Measurements from ENCODE around the gene CUX1.
"Not testable (repeated sequence)": the region's sequence is repeated elsewhere in the genome, so short reads cannot be mapped to it uniquely, and the experiment has no call there.

CUX1 gene

DNA sequence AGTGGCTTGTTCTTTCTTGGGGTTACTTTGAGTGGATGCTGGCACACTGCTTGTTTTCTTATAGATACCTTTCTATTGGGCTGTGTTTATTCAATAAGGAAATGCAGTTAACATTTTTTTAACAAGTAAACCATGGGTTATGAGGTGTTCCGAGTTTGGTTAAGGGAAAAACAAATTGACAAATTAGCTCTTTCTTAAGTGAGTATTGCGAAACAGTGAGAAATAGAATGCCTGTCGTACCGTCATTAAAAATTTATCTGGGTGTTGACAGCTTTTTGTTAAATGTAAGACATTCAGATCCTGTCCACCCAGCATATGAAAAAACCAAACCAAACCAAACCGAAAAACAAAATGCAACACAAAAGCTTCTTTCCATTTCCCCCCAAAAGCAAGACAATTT lies 6.2 kb downstream of the CUX1 start:
- DNase-seq (ENCODE audit: low read depth) = no peak

DNA sequence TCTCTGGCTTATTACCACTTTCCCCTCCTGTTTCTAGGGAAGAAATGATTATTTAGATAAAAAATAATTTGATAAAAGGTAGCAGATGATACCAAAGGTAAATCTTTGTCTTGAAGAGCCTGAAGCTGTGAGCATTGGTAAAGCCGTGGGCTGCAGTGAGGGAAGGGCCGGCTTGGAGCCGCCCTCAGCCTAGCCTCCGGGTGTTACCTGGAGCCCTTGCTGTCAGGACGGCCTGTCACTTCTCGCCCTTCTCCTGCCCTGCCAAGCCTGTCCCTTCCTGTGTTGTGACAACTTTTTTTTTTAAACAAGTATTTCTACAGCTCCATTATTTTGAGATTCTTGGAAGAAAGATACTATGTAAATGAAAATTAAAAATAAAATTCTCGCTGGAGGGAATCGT lies 7.0 kb downstream of the CUX1 start:
- no peak for DNase-seq (ENCODE audit: low read depth)

DNA sequence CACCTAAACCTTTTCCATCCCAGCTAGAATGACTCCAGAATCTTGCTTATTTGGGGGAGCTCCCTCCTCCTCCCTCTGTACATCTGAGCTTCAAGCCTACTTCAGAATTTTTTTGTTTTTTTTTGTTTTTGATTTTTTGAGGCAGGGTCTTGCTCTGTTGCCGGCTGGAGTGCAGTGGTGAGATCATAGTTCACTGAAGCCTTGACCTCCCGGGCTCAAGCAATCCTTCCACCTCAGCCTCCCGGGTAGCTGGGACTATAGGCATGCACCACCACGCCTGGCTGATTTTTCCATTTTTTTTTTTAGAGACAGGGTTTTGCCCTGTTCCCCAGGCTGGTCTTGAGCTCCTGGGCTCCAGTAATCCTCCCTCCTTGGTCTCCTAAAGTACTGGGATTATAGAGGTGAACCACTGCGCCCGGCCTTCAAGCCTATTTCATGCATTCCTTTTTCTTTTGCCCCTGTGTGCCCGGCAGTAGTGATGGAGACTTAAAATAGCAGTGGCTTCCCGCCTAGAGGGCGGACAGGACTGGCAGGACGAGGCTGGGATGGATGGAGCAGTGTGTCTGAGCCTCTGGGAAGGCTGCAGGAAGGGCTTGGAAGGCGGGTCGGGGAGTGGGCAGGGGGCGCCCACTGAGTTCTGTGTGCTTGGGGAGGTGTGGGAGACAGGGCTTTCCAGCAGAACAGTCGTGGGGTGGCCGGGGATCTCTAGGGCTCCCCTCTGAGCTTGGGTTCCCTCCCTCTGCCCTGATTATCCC lies 8.8 kb downstream of the CUX1 start:
- DNase-seq (ENCODE audit: low read depth) = no peak

DNA sequence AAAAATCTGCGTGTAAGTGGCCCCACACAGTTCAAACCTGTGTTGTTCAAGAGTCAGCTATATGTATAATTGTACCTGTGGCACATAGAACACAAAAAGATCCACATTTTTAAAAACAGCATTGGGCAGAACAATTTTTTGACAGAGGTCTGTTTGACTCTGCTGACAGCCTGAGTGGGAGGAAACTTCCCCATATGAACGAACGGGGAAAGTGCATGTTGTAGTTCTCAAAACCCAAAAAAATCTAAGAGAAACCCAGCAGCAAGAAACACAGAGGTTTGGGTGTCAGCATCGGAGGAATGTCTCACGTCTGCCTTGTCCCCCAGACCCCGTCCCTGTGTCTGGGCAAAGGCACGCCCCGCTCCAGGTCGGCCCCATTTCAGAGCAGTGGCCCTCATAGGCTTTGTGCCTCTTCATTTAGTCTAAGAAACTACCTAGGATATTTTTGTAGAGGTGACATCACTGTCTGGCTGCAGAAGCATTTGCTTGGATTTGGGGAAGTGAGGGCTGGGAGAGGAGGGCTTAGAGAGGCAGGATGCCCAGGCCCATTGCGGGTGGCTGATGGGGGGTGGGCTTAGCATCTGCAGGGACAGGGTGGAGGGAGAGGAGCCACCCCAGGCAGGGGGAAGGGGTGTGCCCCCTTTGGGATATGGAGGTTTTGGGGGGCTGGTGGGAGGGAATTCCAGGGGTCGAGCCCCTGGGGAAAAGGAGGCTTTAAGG lies 11.0 kb downstream of the CUX1 start:
- DNase-seq (ENCODE audit: low read depth) = no peak

DNA sequence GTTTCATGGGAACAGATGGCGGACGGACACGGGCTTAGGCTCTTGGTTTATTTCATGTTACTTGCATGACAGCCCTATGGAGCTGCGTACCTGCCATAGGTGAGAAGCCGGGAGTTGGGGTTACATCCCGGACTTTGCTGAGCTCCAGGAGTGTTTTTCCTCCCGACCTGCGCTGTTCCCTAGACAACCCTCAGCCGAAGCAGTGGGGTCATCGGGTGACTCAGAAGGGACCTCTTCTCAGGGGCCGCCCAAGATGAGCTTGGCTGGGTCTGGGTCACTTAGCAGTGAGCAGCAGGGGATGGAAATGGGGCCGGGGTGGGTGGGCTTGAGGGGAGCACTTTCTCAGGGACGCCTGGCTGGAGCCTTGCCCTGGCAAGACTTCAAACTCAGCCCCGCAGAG lies 11.9 kb downstream of the CUX1 start:
- no peak for DNase-seq (ENCODE audit: low read depth)

DNA sequence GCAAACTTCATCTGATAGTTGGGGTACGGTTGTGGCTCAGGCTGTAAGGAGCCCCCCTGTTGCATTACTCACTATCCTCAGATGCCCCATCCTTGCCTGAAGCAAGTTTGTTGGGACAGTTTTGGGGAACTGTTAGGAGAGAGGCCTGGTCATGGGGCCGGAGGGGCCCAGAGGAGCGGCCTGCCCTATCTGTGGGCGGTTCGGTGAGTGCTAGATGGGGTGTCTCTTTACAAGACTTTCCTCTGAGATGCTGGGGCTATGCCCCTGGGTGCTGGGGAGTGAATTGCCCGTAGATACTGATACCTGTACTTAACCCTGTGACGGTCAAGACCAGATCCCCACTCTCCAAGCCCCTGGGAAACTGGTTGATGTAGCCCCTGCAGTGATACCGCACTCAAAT lies 12.4 kb downstream of the CUX1 start:
- DNase-seq (ENCODE audit: low read depth) = no peak

DNA sequence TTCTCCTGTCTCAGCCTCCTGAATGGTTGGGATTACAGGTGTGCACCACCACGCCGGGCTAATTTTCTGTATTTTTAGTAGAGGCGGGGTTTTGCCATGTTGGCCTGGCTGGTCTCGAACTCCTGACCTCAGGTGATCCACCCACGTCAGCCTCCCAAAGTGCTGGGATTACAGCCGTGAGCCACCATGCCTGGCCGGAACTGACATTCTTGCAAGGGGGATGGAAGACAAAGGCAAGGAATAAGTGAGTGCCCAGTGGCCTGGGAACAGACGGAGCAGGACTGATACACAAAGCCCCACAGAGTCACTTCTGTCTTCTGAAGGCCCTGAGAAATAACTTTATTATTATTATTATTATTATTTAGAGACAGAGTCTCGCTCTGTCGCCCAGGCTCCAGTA lies 14.0 kb downstream of the CUX1 start:
- DNase-seq (ENCODE audit: low read depth) = not testable (repeated sequence)

DNA sequence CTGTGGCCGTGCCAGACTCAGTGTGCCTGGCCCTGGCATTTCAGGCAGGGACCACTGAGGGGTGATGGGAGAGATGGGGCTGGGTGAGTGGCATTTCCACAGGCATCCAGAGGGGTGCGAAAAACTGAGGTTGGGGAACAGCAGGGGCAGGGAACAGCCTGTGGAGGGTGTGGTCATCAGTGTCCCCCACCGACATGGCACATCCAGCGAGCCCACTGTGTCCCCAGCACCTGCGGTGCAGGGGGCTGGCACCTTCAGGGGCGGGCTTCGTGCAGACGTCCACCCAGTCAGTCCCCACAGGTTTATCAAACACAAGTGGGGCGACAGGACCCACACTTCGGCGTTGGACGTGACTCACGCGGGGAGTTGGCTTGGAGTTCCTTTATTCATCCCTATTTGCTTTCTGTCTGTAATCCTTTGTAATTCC lies 14.8 kb downstream of the CUX1 start:
- DNase-seq (ENCODE audit: low read depth) = no peak

DNA sequence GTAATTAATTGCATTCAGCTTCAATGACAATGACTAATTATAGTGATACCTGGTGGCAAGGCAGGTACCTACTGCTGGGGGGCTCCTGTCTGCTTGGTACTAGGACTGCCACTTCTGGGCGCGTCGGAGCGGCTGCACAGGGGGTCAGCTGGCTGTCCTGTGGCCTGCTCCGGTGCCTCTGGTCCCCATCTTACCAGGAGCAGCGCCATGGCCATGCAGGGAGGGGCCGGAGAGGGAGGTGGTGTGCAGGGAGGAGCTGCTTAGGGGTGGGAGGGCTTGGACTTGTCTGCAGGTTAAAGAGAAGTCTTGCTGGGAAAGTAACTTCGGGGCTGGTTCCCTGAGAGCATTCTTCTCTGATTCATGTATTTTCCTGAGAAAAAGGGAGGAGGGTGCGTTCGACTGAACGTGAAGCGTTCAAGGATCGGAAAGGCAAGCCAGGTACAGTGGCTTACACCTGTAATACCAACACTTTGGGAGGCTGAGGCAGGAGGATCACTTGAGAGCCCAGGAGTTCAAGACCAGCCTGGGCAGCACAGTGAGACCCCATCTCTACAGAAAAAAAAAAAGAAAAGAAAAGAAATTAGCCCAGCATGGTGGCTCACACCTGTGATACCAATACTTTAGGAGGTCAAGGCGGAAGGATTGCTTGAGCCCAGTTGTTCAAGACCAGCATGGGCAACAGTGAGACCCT lies 15.4 kb downstream of the CUX1 start:
- no peak for DNase-seq (ENCODE audit: low read depth)

DNA sequence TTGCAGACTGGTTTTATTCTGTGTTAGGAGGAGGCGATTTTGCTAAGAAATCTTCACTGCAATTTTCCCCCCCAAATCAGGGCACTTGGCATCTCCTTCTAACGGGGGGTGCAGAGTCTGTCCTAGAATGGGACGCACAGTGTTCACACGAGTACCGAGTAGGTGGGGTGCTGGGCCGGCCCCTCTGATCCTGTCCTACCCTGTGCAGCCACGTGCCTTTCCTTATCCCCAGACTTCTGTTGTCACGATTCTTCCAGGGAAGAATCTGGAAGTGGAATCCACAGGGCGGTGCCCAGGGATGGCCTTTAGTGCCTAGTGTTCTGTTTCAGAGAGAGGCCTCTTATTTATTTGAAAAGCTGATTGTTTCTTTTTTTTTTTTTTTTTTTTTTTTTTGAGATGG lies 16.4 kb downstream of the CUX1 start:
- no peak for DNase-seq (ENCODE audit: low read depth)

DNA sequence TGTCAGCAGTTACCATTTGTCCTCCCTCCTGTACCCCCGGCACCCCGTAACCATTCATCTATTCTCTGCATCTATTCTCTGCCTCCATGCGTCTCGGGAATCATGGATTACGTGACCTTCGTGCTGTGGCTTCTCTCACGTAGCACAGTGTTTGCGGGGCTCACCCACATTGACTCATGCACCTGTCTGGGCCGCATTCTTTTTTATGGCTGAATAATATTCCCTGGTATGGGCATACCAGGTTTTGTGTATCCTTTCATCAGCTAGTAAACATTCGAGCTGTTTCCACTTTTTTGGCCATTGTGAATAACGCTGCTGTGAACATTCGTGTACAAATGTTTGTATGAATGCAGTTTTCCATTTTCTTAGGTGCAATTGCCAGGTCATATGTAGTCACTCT lies 17.7 kb downstream of the CUX1 start:
- DNase-seq (ENCODE audit: low read depth) = no peak

DNA sequence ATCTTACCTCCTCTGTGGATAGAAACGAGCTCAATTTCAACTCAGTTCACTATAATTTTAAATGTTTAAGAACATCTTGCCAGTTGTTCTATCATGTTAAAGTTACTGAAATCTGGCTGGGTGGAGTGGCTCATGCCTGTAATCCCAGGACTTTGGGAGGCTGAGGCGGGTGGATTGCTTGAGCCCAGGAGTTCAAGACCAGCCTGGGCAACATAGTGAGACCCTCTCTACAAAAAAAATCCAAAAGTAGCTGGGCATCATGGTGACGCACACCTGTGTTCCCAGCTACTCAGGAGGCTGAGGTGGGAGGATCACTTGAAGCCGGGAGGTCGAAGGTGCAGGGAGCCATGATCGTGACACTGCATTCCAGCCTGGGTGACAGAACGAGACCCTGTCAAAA lies 20.0 kb downstream of the CUX1 start:
- DNase-seq (ENCODE audit: low read depth) = not testable (repeated sequence)

DNA sequence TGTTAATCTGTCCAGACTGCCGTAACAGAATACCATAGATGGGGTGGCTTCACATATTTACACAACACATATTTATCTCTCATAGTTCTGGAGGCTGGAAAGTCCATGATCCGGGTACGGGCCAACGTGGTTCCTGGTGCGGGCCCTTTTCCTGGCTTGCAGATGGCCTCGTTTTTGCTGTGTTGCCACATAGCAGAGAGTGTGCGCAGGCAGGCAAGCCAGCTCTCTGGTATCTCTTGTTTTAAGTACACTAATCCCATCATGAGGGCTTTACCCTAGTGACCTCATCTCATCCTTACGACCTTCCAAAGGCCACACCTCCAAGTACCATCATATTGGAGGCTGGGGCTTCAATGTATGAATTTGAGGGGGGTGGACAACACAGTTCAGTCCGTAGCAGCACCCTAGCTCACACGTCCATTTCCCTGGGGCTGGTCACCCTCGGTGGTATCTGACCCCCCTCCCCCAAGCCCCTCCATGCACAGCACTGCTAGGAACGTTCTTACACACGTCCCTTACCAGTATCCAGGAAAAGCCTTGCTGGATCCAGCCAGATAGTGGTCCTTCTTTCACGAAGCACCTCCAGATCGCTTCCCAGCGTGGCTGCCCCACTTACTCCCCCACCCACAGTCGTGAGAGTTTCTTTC lies 21.5 kb downstream of the CUX1 start:
- DNase-seq (ENCODE audit: low read depth) = no peak

DNA sequence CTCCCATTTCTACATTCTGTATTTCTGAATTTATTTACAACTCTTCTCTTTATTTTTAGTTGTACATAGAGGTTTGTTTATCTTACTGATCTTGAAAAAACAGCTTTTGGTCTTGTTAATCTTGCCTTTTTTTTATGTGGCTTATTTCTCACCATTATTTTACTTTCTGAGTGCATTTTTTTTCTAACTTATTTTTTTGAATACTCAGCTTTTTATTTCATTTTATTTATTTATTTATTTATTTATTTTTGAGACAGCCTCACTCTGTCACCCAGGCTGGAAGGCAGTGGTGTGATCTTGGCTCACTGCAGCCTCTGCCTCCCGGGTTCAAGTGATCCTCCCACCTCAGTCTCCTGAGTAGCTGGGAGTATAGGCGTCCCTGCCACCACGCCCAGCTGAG lies 23.9 kb downstream of the CUX1 start:
- DNase-seq (ENCODE audit: low read depth) = no peak

DNA sequence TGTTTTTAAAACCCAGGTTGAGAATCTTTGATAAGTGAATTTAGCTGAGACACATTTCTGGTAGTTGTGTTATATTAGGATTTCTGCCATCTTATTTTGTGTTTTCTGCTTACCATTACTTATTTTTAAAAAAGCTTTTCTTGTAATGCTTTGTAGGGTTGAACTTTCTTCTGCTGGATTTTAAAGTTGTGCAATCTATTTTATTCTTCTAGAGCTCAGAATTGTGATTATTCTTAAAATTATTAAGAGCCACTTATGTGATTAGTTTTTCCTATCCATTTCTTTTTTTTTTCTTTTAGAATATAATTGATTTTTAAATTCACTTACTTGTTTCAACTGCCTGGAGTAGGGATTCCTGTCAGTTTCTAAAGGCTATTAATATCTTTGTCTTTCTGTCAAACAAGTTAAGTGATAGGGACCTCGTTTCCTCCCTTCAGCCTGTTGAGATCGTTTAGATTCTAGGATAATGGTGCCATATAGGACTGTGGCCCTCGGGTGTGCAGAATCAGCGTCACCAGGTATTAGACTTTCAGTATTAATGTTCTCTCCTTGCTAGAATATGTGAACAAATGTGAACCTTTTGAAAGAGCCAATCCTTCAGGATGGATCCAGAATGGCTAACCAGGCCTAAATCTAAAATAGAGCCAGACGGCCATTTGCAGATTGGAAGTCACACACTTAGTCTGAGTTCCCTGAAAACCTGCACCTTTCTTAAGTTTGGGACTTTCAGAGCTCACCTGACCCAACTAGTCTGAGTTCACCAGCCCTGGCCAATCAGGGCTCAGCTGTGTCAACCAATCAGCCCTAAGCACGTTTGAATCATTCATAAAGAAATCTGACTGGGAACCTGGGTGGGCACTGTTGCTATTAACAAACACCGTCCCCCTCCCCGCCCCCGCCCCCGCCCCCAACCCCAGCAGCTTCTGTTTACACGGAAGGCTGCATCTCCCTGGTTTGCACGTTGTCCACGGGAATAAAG lies 26.2 kb downstream of the CUX1 start:
- DNase-seq (ENCODE audit: low read depth) = no peak

DNA sequence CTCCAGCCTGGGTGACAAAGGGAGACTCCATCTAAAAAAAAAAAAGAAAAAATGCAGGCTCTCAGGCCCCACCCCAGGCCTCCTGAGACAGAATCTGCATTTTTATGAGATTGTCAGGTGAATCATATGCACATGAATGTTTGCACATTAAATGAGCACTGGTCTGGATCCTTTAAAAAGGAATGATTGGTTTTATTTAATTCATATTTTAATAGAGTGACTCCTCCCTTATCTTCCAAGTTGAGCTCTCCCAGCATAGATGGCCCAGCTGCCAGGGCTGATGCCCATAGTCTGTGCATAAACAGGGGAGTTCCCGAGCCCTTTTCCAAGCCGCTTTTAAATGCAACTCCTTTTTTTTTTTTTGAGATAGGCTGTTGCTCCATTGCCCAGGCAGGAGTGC lies 28.5 kb downstream of the CUX1 start:
- DNase-seq (ENCODE audit: low read depth) = no peak

DNA sequence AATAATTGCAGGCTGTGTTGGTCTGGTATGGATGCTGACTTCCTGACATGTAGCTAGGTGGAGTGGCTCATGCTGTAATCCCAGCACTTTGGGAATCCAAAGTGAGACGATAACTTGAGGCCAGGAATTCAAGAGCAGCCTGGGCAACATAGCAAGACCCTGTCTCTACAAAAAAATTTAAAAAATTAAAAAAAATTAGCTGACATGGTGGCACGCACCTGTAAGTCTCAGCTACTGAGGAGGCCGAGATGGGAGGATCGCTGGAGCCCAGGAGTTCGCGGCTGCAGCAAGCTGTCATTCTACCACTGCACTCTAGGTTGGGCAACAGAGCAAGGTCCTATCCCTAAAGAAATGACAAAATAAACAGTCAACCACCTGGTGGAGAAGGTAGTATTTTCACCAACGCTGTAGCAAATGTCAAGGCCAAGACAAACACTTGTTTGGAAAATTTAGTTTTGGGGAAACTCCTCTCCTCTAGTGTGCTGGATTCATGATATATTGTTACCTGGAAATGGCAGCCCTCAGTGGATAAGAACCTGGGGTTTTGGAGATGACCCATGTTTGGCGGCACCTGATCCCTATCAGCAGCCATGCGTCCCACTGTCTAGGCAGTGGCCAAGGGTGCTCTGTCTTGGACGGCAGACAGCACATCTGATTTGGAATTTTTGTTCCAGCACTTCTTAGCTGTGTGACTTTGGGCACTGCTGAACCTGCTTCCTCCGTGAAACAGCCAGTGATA lies 29.5 kb downstream of the CUX1 start:
- DNase-seq (ENCODE audit: low read depth) = no peak

DNA sequence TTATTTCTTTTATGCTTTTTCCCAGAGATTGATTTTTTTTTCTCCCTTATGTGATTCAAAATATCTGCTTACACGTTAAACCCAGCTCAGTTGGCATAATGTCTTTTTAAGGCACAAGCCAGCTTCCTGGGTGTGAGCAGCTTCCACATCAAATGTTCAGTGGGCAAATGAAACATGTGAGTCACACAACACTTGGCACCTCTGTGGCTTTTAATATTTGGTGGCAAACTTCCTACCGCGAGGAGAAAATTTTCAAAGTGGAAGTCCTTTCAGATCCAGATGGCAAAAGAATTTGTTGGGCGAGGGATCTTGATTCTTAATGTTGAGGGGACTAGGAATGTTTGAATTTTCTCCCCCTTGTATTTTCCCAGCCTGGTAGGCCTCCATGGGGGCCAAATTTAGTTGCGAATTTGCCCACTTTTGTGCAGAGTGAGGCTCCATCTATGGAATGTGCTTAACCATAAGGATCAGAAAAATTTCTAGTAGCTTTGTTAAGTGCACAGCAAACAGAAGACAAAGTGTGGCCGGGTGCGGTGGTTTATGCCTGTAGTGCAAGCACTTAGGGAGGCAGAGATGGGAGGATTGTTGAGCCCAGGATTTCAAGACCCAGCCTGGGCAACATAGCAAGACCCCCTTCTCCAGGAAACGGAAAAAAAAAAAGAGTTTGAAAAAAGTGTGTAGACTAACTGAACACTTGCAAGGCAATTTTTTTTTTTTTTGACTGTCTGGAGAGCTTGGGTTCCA lies 31.0 kb downstream of the CUX1 start:
- DNase-seq (ENCODE audit: low read depth) = no peak

DNA sequence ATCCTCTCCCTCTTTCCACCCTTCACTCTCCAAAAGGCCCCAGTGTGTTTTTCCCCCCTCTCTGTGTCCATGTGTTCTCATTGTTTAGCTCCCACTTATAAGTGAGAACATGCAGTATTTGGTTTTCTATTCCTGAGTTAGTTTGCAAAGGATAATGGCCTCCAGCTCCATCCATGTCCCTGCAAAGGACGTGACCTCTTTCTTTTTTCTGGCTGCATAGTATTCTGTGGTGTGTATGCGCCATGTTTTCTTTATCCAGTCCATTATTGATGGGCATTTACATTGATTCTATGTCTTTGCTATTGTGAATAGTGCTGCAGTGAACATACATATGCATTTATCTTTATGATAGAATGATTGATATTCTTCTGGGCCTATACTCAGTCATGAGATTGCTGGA lies 31.9 kb downstream of the CUX1 start:
- not testable (repeated sequence) for DNase-seq (ENCODE audit: low read depth)

DNA sequence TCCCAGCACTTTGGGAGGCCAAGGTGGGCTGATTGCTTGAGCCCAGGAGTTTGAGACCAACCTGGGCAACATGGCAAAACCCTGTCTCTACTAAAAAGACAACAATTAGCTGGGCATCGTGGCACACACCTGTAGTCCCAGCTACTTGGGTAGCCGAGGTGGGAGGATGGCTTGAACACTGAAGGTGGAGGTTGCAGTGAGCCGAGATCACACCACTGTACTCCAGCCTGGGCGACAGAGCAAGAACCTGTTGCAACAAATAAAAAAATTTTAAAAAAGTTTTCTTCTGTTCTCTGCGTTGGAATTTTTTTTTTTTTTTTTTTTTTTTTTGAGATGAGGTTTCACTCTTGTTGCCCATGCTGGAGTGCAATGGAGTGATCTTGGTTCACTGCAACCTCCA lies 34.9 kb downstream of the CUX1 start:
- DNase-seq (ENCODE audit: low read depth) = not testable (repeated sequence)

All from iris pigment epithelial cell (primary cell).